NT2/D1 (cell line): Measurements from ENCODE around the gene CDKN1C.

Experiments
- SUZ12 ChIP-seq: IDR thresholded peaks from 2 replicates; pipeline ENCODE4 v1.6.1; 2011; ENCODE audit not compliant: insufficient read length, insufficient read depth; ENCODE audit errors: extremely low read depth
- YY1 ChIP-seq: IDR thresholded peaks from 2 replicates; pipeline ENCODE4 v1.6.1; 2011; ENCODE audit not compliant: insufficient read length, insufficient read depth
- ZNF274 ChIP-seq: IDR thresholded peaks from 2 replicates; pipeline ENCODE4 v1.6.1; 2011; ENCODE audit warnings: mild to moderate bottlenecking, low read depth, low read length

DNA sequence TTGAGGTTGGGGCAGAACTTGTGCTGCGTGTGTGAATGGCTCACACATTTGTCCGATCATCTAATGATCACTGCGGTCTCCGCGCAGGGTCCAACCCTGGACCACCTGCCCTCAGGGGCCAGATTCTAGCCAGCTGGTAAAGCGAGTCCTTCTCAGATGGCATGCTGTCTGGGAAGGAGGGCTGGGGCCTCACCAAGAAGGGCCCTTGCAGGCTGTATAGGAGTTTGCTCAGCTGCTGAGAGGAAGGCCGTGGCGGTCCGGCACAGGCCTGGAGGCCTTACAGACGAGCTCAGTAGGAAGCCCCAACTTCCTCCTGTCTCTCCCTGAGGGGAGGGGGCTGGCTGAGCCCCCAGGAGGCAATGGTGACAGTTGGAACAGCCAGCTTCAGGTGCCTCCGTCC is 29.9 kb upstream of the CDKN1C start:
- no peak for TF ChIP-seq ZNF274
- no peak for TF ChIP-seq YY1
- TF ChIP-seq SUZ12 = no peak
